ENCODE data around the gene OPN1SW. TPM values are rescaled to one million over a fixed set of nuclear protein-coding genes. Genes with fewer than 3 reads are reported as not detected.

OPN1SW gene
- total and polyA plus RNA-seq, 4 experiments from 2014 or later: not detected

DNA sequence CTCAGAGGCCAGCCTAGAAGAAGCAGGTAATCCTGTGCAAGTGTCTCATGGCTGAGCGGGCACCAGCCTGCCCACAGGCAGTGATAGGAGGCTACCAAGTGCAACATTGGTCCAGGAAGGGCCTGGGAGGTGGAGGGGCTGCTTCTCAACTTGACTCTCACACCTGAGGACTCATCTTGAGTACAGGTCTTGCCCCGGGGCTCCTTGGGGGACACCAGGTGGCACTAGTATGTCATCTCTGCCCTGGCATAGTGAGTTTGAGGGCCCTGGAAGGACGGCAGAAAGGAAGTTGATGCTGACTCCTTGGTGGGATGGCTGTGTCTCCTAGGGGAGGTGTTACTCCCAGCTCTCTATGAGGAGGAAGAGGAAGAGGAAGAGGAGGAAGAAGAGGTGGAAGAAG lies 18.4 kb upstream of the OPN1SW start:
- POLR2A ChIA-PET (ENCODE audit: partially characterized antibody): no interaction called here
- peak in 3 of 5 donors; percentile 10 to 15 (median 10) for DNase-seq
- Mint-ChIP-seq H3K4me1 (peaks cover 6 to 23% (median 15%) of the 10 kb centered on the region in 4 donors), H3K4me3 (peak overlapping the region in 2 of 8 donors; percentile 23 to 39), H3K9me3 (no peaks in the 10 kb centered on the region), H3K27me3 (no peaks in the 10 kb centered on the region), H3K36me3 (peaks cover 0 to 9% of the 10 kb centered on the region in 2 donors), H3K27ac (peak overlapping the region in 3 of 7 donors; percentile 43 to 90 (median 50))
- Histone ChIP-seq H3K9me3 (ENCODE audit: control insufficient read depth in 1 of 2, low read length in 2 of 2) (no peaks in the 10 kb centered on the region), H3K27ac (ENCODE audit: low read depth, low read length) (no peak overlapping the region), H3K4me3 (ENCODE audit: low read length in 2 of 2) (no peak overlapping the region), H3K4me1 (ENCODE audit: insufficient read depth, low read length) (peaks cover 15% of the 10 kb centered on the region), H3K27me3 (ENCODE audit: insufficient read depth, low read length) (no peaks in the 10 kb centered on the region), H3K36me3 (ENCODE audit: insufficient read depth, low read length) (no peaks in the 10 kb centered on the region)
- CTCF ChIA-PET (ENCODE audit: partially characterized antibody): interaction anchor here (1.0 kb wide), 1 partner anchor 10 kb away, joined by 3 read pairs; no protein-coding TSS in a partner anchor
- intact Hi-C loops (cut with micrococcal nuclease): no loop called here

DNA sequence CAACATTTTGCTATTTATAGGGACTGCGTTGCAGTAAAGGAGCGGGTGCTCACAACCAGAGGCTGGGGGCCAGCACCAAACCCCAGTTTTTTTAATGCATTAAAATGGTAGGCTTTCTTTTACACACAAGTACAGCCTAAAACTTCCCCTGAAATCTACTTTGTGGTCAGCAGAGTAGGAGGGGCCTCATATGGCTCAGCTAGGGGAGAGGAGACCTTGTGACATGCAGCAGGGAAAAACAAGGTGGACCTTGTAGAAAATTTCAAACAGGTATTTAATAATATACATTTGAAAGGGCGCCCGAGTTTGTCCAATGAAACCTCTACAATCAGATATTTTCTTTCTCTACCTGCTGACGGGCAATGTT lies 17.6 kb upstream of the OPN1SW start:
- Histone ChIP-seq H3K27me3 (ENCODE audit: insufficient read depth, low read length) (no peaks in the 10 kb centered on the region), H3K4me1 (ENCODE audit: insufficient read depth, low read length) (peaks cover 15% of the 10 kb centered on the region), H3K27ac (ENCODE audit: low read depth, low read length) (no peak overlapping the region), H3K9me3 (ENCODE audit: control insufficient read depth in 1 of 2, low read length in 2 of 2) (no peaks in the 10 kb centered on the region), H3K4me3 (ENCODE audit: low read length in 2 of 2) (no peak overlapping the region), H3K36me3 (ENCODE audit: insufficient read depth, low read length) (no peaks in the 10 kb centered on the region)
- Mint-ChIP-seq H3K9me3 (no peaks in the 10 kb centered on the region), H3K27ac (peak overlapping the region in 1 of 7 donors; percentile 53), H3K4me1 (peaks cover 6 to 23% (median 15%) of the 10 kb centered on the region in 4 donors), H3K27me3 (no peaks in the 10 kb centered on the region), H3K4me3 (peak overlapping the region in 2 of 8 donors; percentile 32 to 66), H3K36me3 (peaks cover 0 to 9% of the 10 kb centered on the region in 2 donors)
- intact Hi-C loops (cut with micrococcal nuclease): no loop called here
- ChIA-PET CTCF (ENCODE audit: partially characterized antibody) (no interaction called here), POLR2A (ENCODE audit: partially characterized antibody) (no interaction called here)
- DNase-seq: no peak

DNA sequence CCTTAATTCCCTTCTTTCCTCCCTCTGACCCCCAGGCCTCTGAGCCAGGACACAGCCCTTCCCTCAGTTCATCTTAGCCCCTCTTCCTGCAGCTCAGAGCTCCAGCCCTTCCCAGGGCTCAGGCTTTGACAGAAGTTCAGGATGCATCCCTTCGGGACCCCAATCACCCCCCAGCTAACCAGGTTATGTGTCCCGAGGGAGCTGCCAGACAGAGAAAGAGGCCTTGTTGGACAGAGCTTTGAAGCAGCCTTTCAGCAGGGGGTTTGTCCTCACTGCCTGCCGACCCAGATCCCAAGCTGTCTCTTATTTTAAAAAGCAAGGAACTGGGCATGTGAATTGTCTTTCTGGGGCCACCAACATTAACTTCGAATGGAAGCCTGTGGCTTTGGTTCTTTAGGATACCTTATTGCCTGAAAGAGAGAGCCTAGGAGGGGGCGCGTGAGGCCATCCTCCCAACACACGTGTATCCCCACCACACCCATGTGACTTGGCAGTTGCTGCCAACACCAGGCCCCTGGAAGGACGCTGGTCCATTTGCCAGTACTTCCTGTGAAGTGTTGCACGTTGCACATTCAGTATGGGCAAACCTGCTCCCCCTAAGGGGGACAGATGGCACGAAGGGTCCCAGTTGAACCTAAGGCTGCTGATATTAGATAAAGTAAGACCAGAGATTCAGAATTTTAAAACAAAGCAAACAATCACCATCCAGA lies 17.0 kb upstream of the OPN1SW start:
- H3K4me1 ChIP-seq (ENCODE audit: insufficient read depth, low read length): peaks cover 15% of the 10 kb centered on the region
- no peak overlapping the region for H3K4me3 ChIP-seq (ENCODE audit: low read length in 2 of 2)
- CTCF ChIA-PET (ENCODE audit: partially characterized antibody): no interaction called here
- no peak overlapping the region for H3K27ac ChIP-seq (ENCODE audit: low read depth, low read length)
- POLR2A ChIA-PET (ENCODE audit: partially characterized antibody): interaction anchor here (2.0 kb wide), 1 partner anchor 70 kb away, joined by 8 read pairs; the partner anchor contains the start of gene ATP6V1F
- no peaks in the 10 kb centered on the region for H3K27me3 Mint-ChIP-seq
- H3K4me1 Mint-ChIP-seq: peaks cover 6 to 23% (median 16%) of the 10 kb centered on the region in 4 donors
- peak overlapping the region in 4 of 7 donors; percentile 6 to 57 (median 42) for H3K27ac Mint-ChIP-seq
- no peaks in the 10 kb centered on the region for H3K27me3 ChIP-seq (ENCODE audit: insufficient read depth, low read length)
- peaks cover 0 to 9% of the 10 kb centered on the region in 2 donors for H3K36me3 Mint-ChIP-seq
- H3K36me3 ChIP-seq (ENCODE audit: insufficient read depth, low read length): no peaks in the 10 kb centered on the region
- peak overlapping the region; percentile 26 to 85 (median 60) for H3K4me3 Mint-ChIP-seq
- no peak for DNase-seq
- H3K9me3 ChIP-seq (ENCODE audit: control insufficient read depth in 1 of 2, low read length in 2 of 2): no peaks in the 10 kb centered on the region
- intact Hi-C loops (cut with micrococcal nuclease): no loop called here
- no peaks in the 10 kb centered on the region for H3K9me3 Mint-ChIP-seq

DNA sequence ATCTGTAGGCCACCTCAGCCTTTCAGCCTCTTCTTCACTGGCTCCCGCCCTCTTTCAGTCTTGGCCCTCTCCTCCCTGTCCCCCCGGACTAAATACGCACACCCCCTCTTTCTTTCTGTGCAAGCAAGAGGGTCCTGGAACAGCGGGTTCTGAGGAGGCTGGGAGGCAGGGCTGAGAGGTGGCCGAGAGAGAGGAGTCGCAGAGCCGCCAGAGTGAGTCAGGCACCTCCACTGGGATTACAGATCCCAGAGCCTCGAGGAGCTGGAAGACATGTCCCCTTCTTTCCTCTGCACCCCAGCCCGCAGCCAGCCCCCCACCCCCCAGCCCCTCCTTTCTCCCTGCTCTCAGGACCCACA lies 16.4 kb upstream of the OPN1SW start:
- Mint-ChIP-seq H3K4me1 (peaks cover 9 to 25% (median 16%) of the 10 kb centered on the region in 4 donors), H3K9me3 (no peaks in the 10 kb centered on the region), H3K27me3 (no peaks in the 10 kb centered on the region), H3K36me3 (peaks cover 0 to 3% of the 10 kb centered on the region in 2 donors), H3K4me3 (peak overlapping the region; percentile 67 to 88 (median 80)), H3K27ac (peak overlapping the region in 1 of 7 donors; percentile 25)
- Histone ChIP-seq H3K4me1 (ENCODE audit: insufficient read depth, low read length) (peaks cover 15% of the 10 kb centered on the region), H3K27me3 (ENCODE audit: insufficient read depth, low read length) (no peaks in the 10 kb centered on the region), H3K9me3 (ENCODE audit: control insufficient read depth in 1 of 2, low read length in 2 of 2) (no peaks in the 10 kb centered on the region), H3K27ac (ENCODE audit: low read depth, low read length) (peak overlapping the region; percentile 42), H3K36me3 (ENCODE audit: insufficient read depth, low read length) (no peaks in the 10 kb centered on the region), H3K4me3 (ENCODE audit: low read length in 2 of 2) (peak overlapping the region; percentile 42 to 62)
- no peak for DNase-seq
- ChIA-PET POLR2A (ENCODE audit: partially characterized antibody) (interaction anchor here (1.2 to 2.0 kb wide), 3 partner anchors 12 to 91 kb away, joined by 3 to 8 read pairs (median 3); partner anchors contain the start of gene ATP6V1F), CTCF (ENCODE audit: partially characterized antibody) (no interaction called here)
- intact Hi-C loops (cut with micrococcal nuclease): loop anchor here (2.0 kb wide), 2 partner anchors 53 to 71 kb away; partner anchors contain the start of genes ATP6V1F and CALU

DNA sequence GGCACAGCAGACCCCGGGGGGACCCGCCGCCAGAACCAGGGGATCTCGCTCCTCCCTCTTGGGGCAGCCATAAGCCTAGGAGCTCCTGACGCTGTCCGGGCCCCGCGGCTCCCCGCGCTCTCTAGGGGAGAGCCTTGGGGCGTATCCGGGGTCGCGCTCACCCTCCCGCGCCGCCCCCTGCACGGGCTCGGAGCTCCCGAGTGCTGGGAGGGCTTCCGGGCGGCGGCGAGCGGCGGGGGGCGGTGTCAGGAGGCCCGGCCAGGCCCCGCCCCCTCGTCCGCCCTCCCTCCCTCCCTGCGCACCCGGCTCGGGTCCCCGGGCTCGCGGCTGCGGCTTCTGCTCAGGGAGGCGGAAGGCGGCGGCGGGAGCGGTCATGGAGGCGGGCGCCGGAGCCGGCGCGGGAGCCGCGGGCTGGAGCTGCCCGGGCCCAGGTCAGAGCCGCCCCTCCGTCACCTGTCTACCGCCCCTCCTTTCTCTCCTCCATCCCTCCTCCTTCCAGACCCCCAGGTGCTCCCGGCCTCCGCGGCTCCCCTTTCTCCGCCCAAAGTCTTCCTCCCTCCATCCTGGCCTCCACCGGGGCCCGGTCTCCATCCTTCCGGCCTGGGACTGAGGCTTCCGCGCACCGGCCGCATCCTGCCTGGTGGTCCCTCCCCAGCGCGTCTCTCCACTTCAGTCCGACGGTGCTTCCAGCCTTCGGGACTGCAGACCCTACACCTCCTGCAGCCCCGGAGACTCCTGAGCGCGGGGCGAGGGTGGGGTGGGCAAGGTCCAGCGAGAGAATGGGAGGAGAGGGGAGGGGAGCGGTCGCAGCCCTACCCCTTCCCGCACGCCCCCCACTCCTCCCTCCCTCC lies 15.8 kb upstream of the OPN1SW start, which contains the start of gene CCDC136:
TSS of gene CCDC136 (plus strand) at position 848 of the 851 bp plus-strand sequence. CDS start 444 bp downstream, outside the sequence.
- CTCF ChIA-PET (ENCODE audit: partially characterized antibody): no interaction called here

DNA sequence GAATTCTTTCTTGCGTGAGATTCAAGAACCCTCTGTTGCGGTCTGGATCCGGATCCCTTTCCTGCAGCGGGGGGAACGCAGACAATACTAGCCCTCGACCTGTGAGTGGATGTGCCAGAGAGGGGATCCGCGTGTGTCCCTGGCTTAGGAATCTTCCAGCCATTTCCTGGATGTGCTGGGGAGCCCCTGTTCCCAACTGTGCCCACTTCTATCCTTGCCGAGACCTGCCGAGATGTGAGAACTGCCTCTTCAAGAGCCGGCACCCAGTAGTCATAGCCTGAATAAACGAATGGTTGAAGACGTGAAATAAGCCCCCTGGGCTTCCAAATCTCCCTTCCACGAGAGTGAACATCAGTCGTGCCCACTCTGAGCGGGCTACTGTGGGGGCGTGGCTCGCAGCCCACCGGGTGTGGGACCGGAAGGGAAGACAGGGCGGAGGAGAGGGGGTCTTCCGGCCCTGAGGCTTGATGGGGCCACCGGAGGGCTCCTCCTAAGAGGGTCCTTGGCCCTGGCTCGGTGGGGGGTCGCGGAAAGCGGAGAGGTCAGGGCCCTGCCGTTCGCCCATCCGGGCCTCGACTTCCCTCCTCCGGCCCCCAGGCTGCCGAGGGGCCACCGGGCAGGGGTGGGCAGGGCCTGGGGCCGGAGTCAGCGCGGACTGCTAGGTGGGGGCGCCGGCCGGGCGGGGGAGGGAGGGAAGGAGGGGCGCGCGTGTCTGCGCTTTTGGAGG lies 14.9 kb upstream of the OPN1SW start:
- H3K4me3 ChIP-seq (ENCODE audit: low read length in 2 of 2): peak overlapping the region in 1 of 2 donors; percentile 62
- peak overlapping the region; percentile 61 to 94 (median 82) for H3K27ac Mint-ChIP-seq
- H3K9me3 Mint-ChIP-seq: no peaks in the 10 kb centered on the region
- no peaks in the 10 kb centered on the region for H3K27me3 Mint-ChIP-seq
- no peaks in the 10 kb centered on the region for H3K27me3 ChIP-seq (ENCODE audit: insufficient read depth, low read length)
- H3K4me1 ChIP-seq (ENCODE audit: insufficient read depth, low read length): peaks cover 15% of the 10 kb centered on the region
- H3K27ac ChIP-seq (ENCODE audit: low read depth, low read length): peak overlapping the region; percentile 48
- no peaks in the 10 kb centered on the region for H3K36me3 ChIP-seq (ENCODE audit: insufficient read depth, low read length)
- no peaks in the 10 kb centered on the region for H3K9me3 ChIP-seq (ENCODE audit: control insufficient read depth in 1 of 2, low read length in 2 of 2)
- peaks cover 9 to 25% (median 17%) of the 10 kb centered on the region in 4 donors for H3K4me1 Mint-ChIP-seq
- DNase-seq: peak in 1 of 5 donors; percentile 6
- peaks cover 0 to 3% of the 10 kb centered on the region in 2 donors for H3K36me3 Mint-ChIP-seq
- H3K4me3 Mint-ChIP-seq: peak overlapping the region; percentile 85 to 93 (median 88)
- intact Hi-C loops (cut with micrococcal nuclease): loop anchor here (2.0 kb wide), 2 partner anchors 52 to 72 kb away; partner anchors contain the start of genes ATP6V1F and CALU
- ChIA-PET CTCF (ENCODE audit: partially characterized antibody) (no interaction called here), POLR2A (ENCODE audit: partially characterized antibody) (interaction anchor here (1.1 to 2.0 kb wide), 5 partner anchors 11 to 93 kb away, joined by 3 to 11 read pairs (median 6); partner anchors contain the start of genes ATP6V1F and CALU)

More for the DNA sequence above, 15.8 kb upstream of the OPN1SW start, which contains the start of gene CCDC136:
- Histone ChIP-seq H3K36me3 (ENCODE audit: insufficient read depth, low read length) (no peaks in the 10 kb centered on the region), H3K9me3 (ENCODE audit: control insufficient read depth in 1 of 2, low read length in 2 of 2) (no peaks in the 10 kb centered on the region), H3K4me1 (ENCODE audit: insufficient read depth, low read length) (peaks cover 15% of the 10 kb centered on the region), H3K4me3 (ENCODE audit: low read length in 2 of 2) (peak within 1 kb of the TSS; percentile 42 to 62), H3K27me3 (ENCODE audit: insufficient read depth, low read length) (no peaks in the 10 kb centered on the region), H3K27ac (ENCODE audit: low read depth, low read length) (peak within 1 kb of the TSS; percentile 48)
- H3K27ac Mint-ChIP-seq: peak within 1 kb of the TSS in 6 of 7 donors; percentile 14 to 82 (median 56)
- H3K36me3 Mint-ChIP-seq: peaks cover 0 to 3% of the 10 kb centered on the region in 2 donors
- peak; percentile 78 to 81 (median 79) for DNase-seq
- H3K4me1 Mint-ChIP-seq: peaks cover 9 to 25% (median 16%) of the 10 kb centered on the region in 4 donors
- H3K4me3 Mint-ChIP-seq: peak within 1 kb of the TSS; percentile 67 to 88 (median 80)
- intact Hi-C loops (cut with micrococcal nuclease): loop anchor here (2.0 kb wide), 2 partner anchors 53 to 71 kb away; partner anchors contain the start of genes ATP6V1F and CALU
- H3K9me3 Mint-ChIP-seq: no peaks in the 10 kb centered on the region
- POLR2A ChIA-PET (ENCODE audit: partially characterized antibody): interaction anchor here (1.1 to 2.0 kb wide), 5 partner anchors 11 to 92 kb away, joined by 3 to 11 read pairs (median 6); partner anchors contain the start of genes ATP6V1F and CALU
- no peaks in the 10 kb centered on the region for H3K27me3 Mint-ChIP-seq
